Mucosa of descending colon (tissue), 3 donors: ENCODE measurements around the gene COL18A1. TPM values are rescaled to one million over a fixed set of nuclear protein-coding genes. Genes with fewer than 3 reads are reported as not detected.

Experiments
- ATAC-seq: fragments of 200-7000 bp; cut with Tn5 transposase; one replicate; pipeline ENCODE4 v1.9.1; 2020; ENCODE audit warnings: mild to moderate bottlenecking, moderate library complexity
- DNase-seq, 3 donors: peaks; one replicate each; pipeline ENCODE4 v3.0.0-alpha.2; 2020
- H3K36me3 ChIP-seq: fragments of 200-600 bp; one replicate; pipeline ENCODE4 v1.8.0; 2021; ENCODE audit warnings: low read depth, mild to moderate bottlenecking
- H3K4me1 ChIP-seq: fragments of 200-600 bp; one replicate; pipeline ENCODE4 v1.8.0; 2021; ENCODE audit warnings: low read depth, mild to moderate bottlenecking
- H3K4me3 ChIP-seq: fragments of 200-600 bp; one replicate; pipeline ENCODE4 v1.8.0; 2021; ENCODE audit warnings: mild to moderate bottlenecking
- H3K9me3 ChIP-seq: fragments of 200-600 bp; one replicate; pipeline ENCODE4 v1.8.0; 2021; ENCODE audit warnings: mild to moderate bottlenecking
- CTCF ChIP-seq: fragments of 200-600 bp; IDR thresholded peaks from one replicate; pipeline ENCODE4 v1.8.0; 2022; ENCODE audit warnings: antibody characterized with exemption, mild to moderate bottlenecking
- intact Hi-C, 2 donors: fragments of 100-400 bp; cut with DNase I in 1 of 2; cut with micrococcal nuclease in 1 of 2; formaldehyde crosslinking; loops; one replicate each; pipeline versions ENCODE4 v1.11.0 to v1.11.1; 2022; cut with DNase I, micrococcal nuclease
- total RNA-seq, 3 donors: library from RNA; stranded (reverse); fragmentation: NEBNext Ultra II Directional in 2 of 3; extraction: Animal tissue kit (Norgen Biotek cat#: 25700) in 2 of 3; gene quantifications; one replicate each; pipeline versions ENCODE4 v1.2.1 to v1.2.4, GENCODE V29; 2021 to 2023
- donor health status: DM: no; HTN: no; CAD: no; lungs with moderate emphysema.
- donor health status: DM: no; HTN: no; CAD: no.
- donor health status: DM: no; HTN: yes; CAD: no.

The COL18A1 gene
- total RNA-seq, 3 donors from 2014 or later, result 4.6 to 46.9 (median 21.3) TPM

GRCh38 chr21:45380566-45380965 lies 24.4 kb upstream of the COL18A1 start:
- Histone ChIP-seq H3K4me3 (no peak overlapping the region), H3K36me3 (no peaks in the 10 kb centered on the region), H3K9me3 (no peaks in the 10 kb centered on the region), H3K4me1 (no peaks in the 10 kb centered on the region)
- DNase-seq (peak in 1 of 3 donors; percentile 27), ATAC-seq (no peak)
- intact Hi-C loops, result no loop called here
- no peak for TF ChIP-seq CTCF

- DNase-seq (peak in 2 of 3 donors; percentile 7 to 35), ATAC-seq (no peak)
- intact Hi-C loops, result no loop called here
- Histone ChIP-seq H3K4me3 (no peak overlapping the region), H3K9me3 (no peaks in the 10 kb centered on the region), H3K4me1 (no peaks in the 10 kb centered on the region), H3K36me3 (no peaks in the 10 kb centered on the region)
- TF ChIP-seq CTCF, result no peak
Observed at GRCh38 chr21:45381036-45381787, 23.8 kb upstream of the COL18A1 start.

- peak in 2 of 3 donors; percentile 4 to 41 for DNase-seq
- Histone ChIP-seq H3K4me1 (no peaks in the 10 kb centered on the region), H3K9me3 (no peaks in the 10 kb centered on the region), H3K36me3 (no peaks in the 10 kb centered on the region), H3K4me3 (no peak overlapping the region)
- intact Hi-C loops, result no loop called here
- TF ChIP-seq CTCF, result no peak
- no peak for ATAC-seq
Observed at GRCh38 chr21:45381865-45382696, 22.9 kb upstream of the COL18A1 start.

GRCh38 chr21:45382697-45382997 lies 22.3 kb upstream of the COL18A1 start:
- DNase-seq, result peak in 2 of 3 donors; percentile 3 to 27
- intact Hi-C loops, result no loop called here
- Histone ChIP-seq H3K9me3 (no peaks in the 10 kb centered on the region), H3K36me3 (no peaks in the 10 kb centered on the region), H3K4me1 (no peaks in the 10 kb centered on the region), H3K4me3 (no peak overlapping the region)
- ATAC-seq, result no peak
- TF ChIP-seq CTCF, result no peak

- H3K4me1 ChIP-seq, result no peaks in the 10 kb centered on the region
- no peaks in the 10 kb centered on the region for H3K36me3 ChIP-seq
- intact Hi-C loops, result no loop called here
- DNase-seq (peak in 2 of 3 donors; percentile 12 to 36), ATAC-seq (no peak)
- H3K9me3 ChIP-seq, result no peaks in the 10 kb centered on the region
- no peak overlapping the region for H3K4me3 ChIP-seq
- TF ChIP-seq CTCF, result no peak
Observed at GRCh38 chr21:45383111-45383614, 21.8 kb upstream of the COL18A1 start.
